Aorta (tissue), 5 donors: ENCODE data around the gene VCP. TPM values are rescaled to one million over a fixed set of nuclear protein-coding genes. Genes with fewer than 3 reads are reported as not detected.
A peak's percentile ranks its signal among the peaks of the same experiment; 100 is the strongest.

ENCODE experiments used
- ATAC-seq: fragments of 200-7000 bp; cut with Tn5 transposase; one replicate; pipeline ENCODE4 v1.9.1; 2022; ENCODE audit warnings: moderate library complexity; ENCODE audit not compliant: low FRiP score
- DNase-seq, 2 donors: peaks; one replicate each; pipeline ENCODE4 v3.0.0-alpha.2; 2020
- H3K27ac ChIP-seq, 2 donors: one replicate each; pipeline ENCODE4 v1.5.1; 2013; ENCODE audit warnings: low read length in 2 of 2, mild to moderate bottlenecking in 2 of 2, moderate library complexity in 2 of 2, control low read depth in 1 of 2, inconsistent platforms in 1 of 2, low read depth in 1 of 2
- H3K27me3 ChIP-seq, 2 donors: one replicate each; pipeline ENCODE4 v1.6.1; 2013; ENCODE audit warnings: control low read depth in 1 of 2, low read length in 1 of 2, mild to moderate bottlenecking in 1 of 2, moderate library complexity in 1 of 2; ENCODE audit not compliant: insufficient read depth in 2 of 2, control insufficient read depth in 1 of 2
- H3K36me3 ChIP-seq, 2 donors: one replicate each; pipeline ENCODE4 v1.6.1; 2013; ENCODE audit warnings: control low read depth in 1 of 2, low read length in 1 of 2, mild to moderate bottlenecking in 1 of 2; ENCODE audit not compliant: insufficient read depth in 2 of 2, control insufficient read depth in 1 of 2
- H3K4me1 ChIP-seq, 2 donors: one replicate each; pipeline ENCODE4 v1.6.1; 2013; ENCODE audit warnings: low read length in 2 of 2, control low read depth in 1 of 2, mild to moderate bottlenecking in 1 of 2, moderate library complexity in 1 of 2; ENCODE audit not compliant: insufficient read depth in 2 of 2, control insufficient read depth in 1 of 2
- H3K4me3 ChIP-seq, 2 donors: one replicate each; pipeline ENCODE4 v1.5.1; 2013; ENCODE audit warnings: low read length in 2 of 2, control low read depth in 1 of 2, mild to moderate bottlenecking in 1 of 2
- H3K9me3 ChIP-seq: one replicate; pipeline ENCODE4 v1.6.1; 2013; ENCODE audit warnings: mild to moderate bottlenecking, low read length; ENCODE audit not compliant: control insufficient read depth
- WGBS, 2 donors: extraction: QIAGEN DNeasy Blood & Tissue Kit; methylation state at CpG; one replicate each; pipeline ENCODE4 v1.1.7; 2013; 5-methylcytosine and 5-hydroxymethylcytosine counted together
- intact Hi-C, 2 donors: fragments of 100-400 bp; cut with DNase I; formaldehyde crosslinking; loops; one replicate each; pipeline versions ENCODE4 v1.14.2 to v1.15.0; 2022
- polyA plus RNA-seq, 2 donors: library from polyadenylated mRNA; stranded (reverse); fragments of 200-250 nt; gene quantifications; one replicate each; pipeline ENCODE4 v1.2.3, GENCODE V29; 2013
- total RNA-seq, 2 donors: library from RNA; stranded (reverse); fragmentation: NEBNext Ultra II Directional; extraction: Animal tissue kit (Norgen Biotek cat#: 25700); gene quantifications; one replicate each; pipeline ENCODE4 v1.2.1, GENCODE V29; 2021
- donor health status: healthy with polysubstance abuse.
- donor health status: Bipolar disorder and iron deficiency.
- donor health status: DM: no; HTN: no; CAD: no.
- donor health status: DM: no; HTN: no; CAD: no.
- donor health status: DM: yes; HTN: yes; CAD: no.

VCP gene
- total and polyA plus RNA-seq, 4 donors: 50.5 to 192 (median 129) TPM

DNA sequence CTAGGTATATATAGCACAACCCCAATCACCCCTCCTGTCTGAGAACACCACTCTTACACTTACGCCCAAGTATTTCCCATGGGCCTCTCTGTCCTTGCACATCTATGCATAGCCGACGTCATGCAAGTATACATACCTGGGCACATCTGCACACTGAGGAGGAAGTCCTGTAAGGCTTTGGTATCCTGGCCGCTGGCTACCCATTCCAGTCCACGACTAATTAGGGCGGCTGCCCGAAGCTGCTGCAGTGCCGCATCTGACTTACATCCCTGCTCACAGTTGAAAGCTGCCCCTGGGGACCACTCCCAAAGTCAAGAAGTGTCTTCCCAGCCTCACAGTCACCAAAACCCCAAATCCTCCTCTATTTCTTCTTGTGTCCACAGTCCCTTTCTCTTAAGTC is 2.4 kb upstream of the VCP start:
- H3K4me3 ChIP-seq: no peak overlapping the region
- intact Hi-C loops: loop anchor here (5.0 to 10.0 kb wide), 3 partner anchors 77 to 410 kb away; partner anchors contain the start of gene CCL27 (in 1 of the 2)
- no peaks in the 10 kb centered on the region for H3K9me3 ChIP-seq
- no peaks in the 10 kb centered on the region for H3K27me3 ChIP-seq
- peaks cover 0 to 4% of the 10 kb centered on the region in 2 donors for H3K4me1 ChIP-seq
- H3K27ac ChIP-seq: no peak overlapping the region
- no peaks in the 10 kb centered on the region for H3K36me3 ChIP-seq
- ATAC-seq (no peak), DNase-seq (no peak)
- 90 to 93% methylated on average over 8 of the region's 8 CpGs for WGBS, 2 donors

- 92 to 93% methylated on average over 6 of the region's 6 CpGs for WGBS, 2 donors
- peaks cover 0 to 4% of the 10 kb centered on the region in 2 donors for H3K4me1 ChIP-seq
- no peaks in the 10 kb centered on the region for H3K9me3 ChIP-seq
- H3K36me3 ChIP-seq: no peaks in the 10 kb centered on the region
- H3K4me3 ChIP-seq: no peak overlapping the region
- H3K27ac ChIP-seq: no peak overlapping the region
- no peaks in the 10 kb centered on the region for H3K27me3 ChIP-seq
- ATAC-seq (no peak), DNase-seq (no peak)
- intact Hi-C loops: loop anchor here (5.0 to 10.0 kb wide), 3 partner anchors 77 to 409 kb away; partner anchors contain the start of gene CCL27 (in 1 of the 2)
These were observed 1.7 kb upstream of the VCP start for GRCh38 chr9:35074141-35074540.

GRCh38 chr9:35073279-35073612 is 821 bp upstream of the VCP start:
- Histone ChIP-seq H3K27ac (no peak overlapping the region), H3K4me3 (no peak overlapping the region), H3K27me3 (no peaks in the 10 kb centered on the region), H3K9me3 (no peaks in the 10 kb centered on the region), H3K4me1 (peaks cover 0 to 4% of the 10 kb centered on the region in 2 donors), H3K36me3 (no peaks in the 10 kb centered on the region)
- DNase-seq (no peak), ATAC-seq (no peak)
- WGBS, 2 donors: 86 to 98% methylated on average over 2 of the region's 2 CpGs
- intact Hi-C loops: loop anchor here (5.0 to 10.0 kb wide), 3 partner anchors 76 to 408 kb away; partner anchors contain the start of gene CCL27 (in 1 of the 2)

- 0% methylated on average over 43 to 79 of the region's 79 CpGs for WGBS, 2 donors
- Histone ChIP-seq H3K36me3 (peaks cover 0 to 4% of the 10 kb centered on the region in 2 donors), H3K4me3 (peak overlapping the region; percentile 61 to 93), H3K4me1 (peaks cover 0 to 4% of the 10 kb centered on the region in 2 donors), H3K27ac (peak overlapping the region; percentile 93 to 98), H3K9me3 (no peaks in the 10 kb centered on the region), H3K27me3 (no peaks in the 10 kb centered on the region)
- intact Hi-C loops: loop anchor here (5.0 to 10.0 kb wide), 3 partner anchors 75 to 407 kb away; partner anchors contain the start of gene CCL27 (in 1 of the 2)
- DNase-seq: peak; percentile 90 to 94
- peak; percentile 90 for ATAC-seq
These were observed 488 bp downstream of the VCP start for GRCh38 chr9:35071814-35072460.

DNA sequence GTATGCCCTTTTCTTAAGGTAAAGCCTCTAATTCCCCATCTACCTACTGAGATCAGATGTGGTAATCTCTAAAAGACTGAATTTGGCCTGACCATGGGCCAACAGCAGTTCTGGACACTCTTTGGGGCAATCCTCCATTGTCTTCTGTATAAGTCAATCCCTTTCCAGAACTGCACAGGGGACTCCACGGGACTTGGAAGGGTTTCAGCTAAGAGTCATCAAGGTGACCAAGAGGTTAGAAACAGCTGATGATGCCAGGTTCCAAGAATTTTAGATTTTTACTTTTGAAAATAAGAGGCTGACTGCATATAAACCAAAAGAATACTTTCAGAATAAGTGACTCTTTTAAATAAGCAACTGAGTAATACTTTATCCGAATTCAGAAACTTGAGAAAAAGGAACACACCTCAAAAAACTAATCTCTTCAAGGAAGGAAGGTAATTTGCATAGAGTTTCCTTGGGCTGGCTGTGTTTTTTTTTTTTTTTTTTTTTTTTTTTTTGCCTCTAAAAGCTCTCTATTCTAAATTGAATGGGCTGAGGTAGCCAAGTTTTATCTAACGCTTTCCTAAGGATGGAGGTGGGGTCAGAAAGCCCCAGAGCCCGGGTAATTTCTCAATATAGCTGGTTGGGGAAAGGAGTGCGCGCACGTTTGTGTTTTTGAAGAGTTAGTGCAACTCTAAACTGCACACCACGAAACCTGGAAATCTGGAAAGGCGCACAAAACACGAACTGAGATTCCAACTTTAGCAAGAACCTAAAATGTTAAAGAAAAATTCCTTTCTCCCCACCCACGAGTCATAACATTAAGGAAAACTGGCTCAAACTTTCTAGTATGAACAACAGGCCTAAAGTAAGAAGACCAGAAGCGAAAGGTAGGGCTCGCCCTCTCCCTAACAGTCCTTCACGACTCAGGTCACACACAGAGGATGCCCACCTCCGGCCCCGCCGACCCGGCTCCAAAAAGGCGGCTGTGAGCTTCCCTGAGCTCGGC is 1.3 kb downstream of the VCP start:
- no peak for ATAC-seq

DNA sequence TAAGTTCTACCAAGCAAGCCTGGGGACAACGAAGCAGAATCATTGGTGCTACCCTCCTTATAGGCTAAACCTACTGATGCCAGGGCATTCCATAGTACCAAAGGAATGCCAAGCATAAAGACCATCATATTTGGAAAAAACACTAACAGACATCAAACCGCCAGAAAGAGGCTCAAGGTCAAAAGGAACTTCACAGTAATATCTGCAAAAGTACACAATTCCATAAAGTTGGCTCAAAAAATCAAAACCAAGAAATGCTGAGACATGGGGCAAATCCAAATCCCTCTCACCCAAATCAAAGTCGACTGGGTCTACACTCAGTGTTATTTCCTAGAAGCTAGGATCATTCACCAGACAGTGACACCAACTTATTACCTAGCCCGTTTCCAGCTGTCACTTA is 3.4 kb downstream of the VCP start:
- no peak for ATAC-seq
- 60 to 69% methylated on average over 4 of the region's 4 CpGs for WGBS, 2 donors
- Histone ChIP-seq H3K4me1 (peaks cover 0 to 4% of the 10 kb centered on the region in 2 donors), H3K4me3 (no peak overlapping the region), H3K27me3 (no peaks in the 10 kb centered on the region), H3K9me3 (no peaks in the 10 kb centered on the region), H3K27ac (no peak overlapping the region), H3K36me3 (peaks cover 12 to 18% of the 10 kb centered on the region in 2 donors)
- intact Hi-C loops: no loop called here
- no peak for DNase-seq

More for the DNA sequence above, 1.3 kb downstream of the VCP start:
- Histone ChIP-seq H3K36me3 (peaks cover 0 to 9% of the 10 kb centered on the region in 2 donors), H3K27me3 (no peaks in the 10 kb centered on the region), H3K9me3 (no peaks in the 10 kb centered on the region), H3K4me3 (peak overlapping the region; percentile 61 to 93), H3K27ac (peak overlapping the region; percentile 93 to 98), H3K4me1 (peaks cover 0 to 4% of the 10 kb centered on the region in 2 donors)
- 0 to 1% methylated on average over 20 of the region's 20 CpGs for WGBS, 2 donors
- intact Hi-C loops: loop anchor here (5.0 to 10.0 kb wide), 3 partner anchors 74 to 406 kb away; partner anchors contain the start of gene CCL27 (in 1 of the 2)
- DNase-seq: no peak

DNA sequence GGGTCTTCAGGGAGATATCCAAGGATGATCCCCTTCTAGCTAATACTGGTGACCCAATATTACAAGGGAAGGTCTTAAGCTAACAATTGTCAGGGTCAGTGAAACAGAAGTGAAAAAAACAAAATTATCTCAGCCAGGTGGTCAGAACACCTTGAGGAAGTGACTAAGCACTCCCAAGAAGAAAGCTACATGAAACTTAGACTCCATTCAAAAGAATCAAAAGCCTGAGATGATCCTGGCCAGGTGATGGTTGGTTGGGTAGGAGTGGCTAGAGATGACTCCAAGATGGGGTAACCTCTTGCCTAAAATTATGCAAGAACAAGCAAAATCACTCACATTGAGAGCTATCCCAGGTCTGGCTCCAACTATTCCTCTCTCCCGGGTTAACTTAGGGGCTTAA is 5.4 kb downstream of the VCP start:
- WGBS, 2 donors: 86 to 87% methylated on average over 1 of the region's 1 CpG
- no peak overlapping the region for H3K27ac ChIP-seq
- peaks cover 0 to 4% of the 10 kb centered on the region in 2 donors for H3K4me1 ChIP-seq
- H3K4me3 ChIP-seq: no peak overlapping the region
- ATAC-seq (no peak), DNase-seq (no peak)
- H3K27me3 ChIP-seq: no peaks in the 10 kb centered on the region
- H3K36me3 ChIP-seq: peaks cover 24 to 33% of the 10 kb centered on the region in 2 donors
- intact Hi-C loops: no loop called here
- no peaks in the 10 kb centered on the region for H3K9me3 ChIP-seq

- DNase-seq (no peak), ATAC-seq (no peak)
These were observed 11.7 kb downstream of the VCP start for GRCh38 chr9:35060548-35061207.

More at GRCh38 chr9:35060548-35061207, 11.7 kb downstream of the VCP start:
- Histone ChIP-seq H3K4me3 (no peak overlapping the region), H3K9me3 (no peaks in the 10 kb centered on the region), H3K4me1 (no peaks in the 10 kb centered on the region), H3K27me3 (no peaks in the 10 kb centered on the region), H3K36me3 (peaks cover 39 to 57% of the 10 kb centered on the region in 2 donors), H3K27ac (no peak overlapping the region)
- 89 to 92% methylated on average over 11 of the region's 11 CpGs for WGBS, 2 donors
- intact Hi-C loops: no loop called here
